GM21390 (cell line): ENCODE results near the gene LAMB1.
"Not testable (repeated sequence)": the region's sequence is repeated elsewhere in the genome, so short reads cannot be mapped to it uniquely, and the experiment has no call there.

Experiments
- ATAC-seq: cut with Tn5 transposase; IDR thresholded peaks from one replicate; pipeline ENCODE4 v1.9.1; 2021; ENCODE audit not compliant: unreplicated experiment

LAMB1 gene

DNA sequence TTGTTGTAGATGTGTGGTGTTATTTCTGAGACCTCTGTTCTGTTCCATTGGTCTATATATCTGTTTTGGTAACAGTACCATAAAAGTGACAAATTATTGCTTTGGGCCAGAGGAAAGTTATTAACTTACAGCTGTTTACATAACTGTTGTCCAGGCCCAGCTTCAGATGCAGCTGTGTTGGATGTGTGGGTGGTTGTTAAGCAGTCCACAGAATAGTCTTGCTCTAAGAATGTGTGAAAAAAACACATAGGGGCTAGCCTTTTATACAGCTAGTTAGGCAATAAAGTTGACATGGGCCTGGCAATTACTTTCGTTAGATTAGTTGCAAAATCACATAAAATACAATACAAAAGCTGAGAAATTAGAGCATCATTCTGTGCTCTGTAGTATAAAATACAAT lies 80.1 kb downstream of the LAMB1 start:
- no peak for ATAC-seq

DNA sequence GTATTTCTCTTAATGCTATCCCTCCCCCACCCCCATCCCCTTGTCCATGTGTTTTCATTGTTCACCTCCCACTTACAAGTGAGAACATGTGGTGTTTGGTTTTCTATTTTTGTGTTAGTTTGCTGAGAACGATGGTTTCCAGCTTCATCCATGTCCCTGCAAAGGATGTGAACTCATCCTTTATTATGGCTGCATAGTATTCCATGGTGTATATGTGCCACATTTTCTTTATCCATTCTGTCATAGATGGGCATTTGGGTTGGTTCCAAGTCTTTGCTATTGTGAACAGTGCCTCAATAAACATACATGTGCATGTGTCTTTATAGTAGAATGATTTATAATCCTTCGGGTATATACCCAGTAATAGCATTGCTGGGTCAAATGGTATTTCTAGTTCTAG lies 81.1 kb downstream of the LAMB1 start:
- ATAC-seq = not testable (repeated sequence)

DNA sequence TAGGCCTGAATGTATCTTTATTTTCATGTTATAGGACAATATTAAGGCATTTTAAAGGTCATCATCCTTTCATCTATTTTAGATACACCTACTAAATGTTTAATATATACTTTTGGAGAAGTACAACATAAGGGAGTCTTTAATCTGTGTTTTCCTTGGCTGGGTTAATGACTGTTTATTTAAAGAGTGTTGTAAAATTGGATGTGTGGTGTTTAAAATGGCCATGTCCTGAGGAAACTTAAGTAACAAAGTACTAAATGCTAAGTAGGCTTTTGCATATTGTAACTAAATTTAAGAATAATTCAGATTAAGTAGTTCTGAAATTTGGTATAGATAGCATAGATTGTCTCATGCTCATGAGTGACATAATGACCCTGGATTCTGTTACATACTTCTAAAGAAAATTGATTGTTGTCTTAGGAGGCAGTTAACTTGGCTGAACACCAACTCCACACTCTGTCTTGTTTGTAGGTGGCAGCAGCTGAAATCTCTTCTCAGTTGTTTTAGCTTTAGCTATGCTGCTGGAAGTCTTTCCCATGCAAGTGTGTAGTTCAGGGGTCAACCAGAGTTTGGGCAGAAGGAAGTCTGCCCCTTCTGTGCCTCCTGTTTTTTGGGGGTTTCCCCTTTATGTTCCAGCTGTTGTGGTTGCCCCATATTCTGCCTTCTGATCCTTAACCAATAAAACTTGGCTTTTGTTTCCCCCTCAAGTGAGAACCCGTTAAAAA lies 82.8 kb downstream of the LAMB1 start:
- ATAC-seq = no peak

DNA sequence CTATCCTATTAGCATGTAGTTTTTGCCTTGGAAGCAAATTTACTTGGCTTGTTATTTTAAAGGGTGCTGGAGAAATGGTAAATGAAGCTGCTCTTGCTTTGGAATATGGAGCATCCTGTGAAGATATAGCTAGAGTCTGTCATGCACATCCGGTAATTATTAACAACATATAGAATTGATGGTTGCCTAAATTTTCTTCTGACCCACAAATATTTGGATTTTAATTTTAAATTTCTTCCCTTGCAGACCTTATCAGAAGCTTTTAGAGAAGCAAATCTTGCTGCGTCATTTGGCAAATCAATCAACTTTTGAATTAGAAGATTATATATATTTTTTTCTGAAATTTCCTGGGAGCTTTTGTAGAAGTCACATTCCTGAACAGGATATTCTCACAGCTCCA lies 84.0 kb downstream of the LAMB1 start:
- ATAC-seq = no peak

DNA sequence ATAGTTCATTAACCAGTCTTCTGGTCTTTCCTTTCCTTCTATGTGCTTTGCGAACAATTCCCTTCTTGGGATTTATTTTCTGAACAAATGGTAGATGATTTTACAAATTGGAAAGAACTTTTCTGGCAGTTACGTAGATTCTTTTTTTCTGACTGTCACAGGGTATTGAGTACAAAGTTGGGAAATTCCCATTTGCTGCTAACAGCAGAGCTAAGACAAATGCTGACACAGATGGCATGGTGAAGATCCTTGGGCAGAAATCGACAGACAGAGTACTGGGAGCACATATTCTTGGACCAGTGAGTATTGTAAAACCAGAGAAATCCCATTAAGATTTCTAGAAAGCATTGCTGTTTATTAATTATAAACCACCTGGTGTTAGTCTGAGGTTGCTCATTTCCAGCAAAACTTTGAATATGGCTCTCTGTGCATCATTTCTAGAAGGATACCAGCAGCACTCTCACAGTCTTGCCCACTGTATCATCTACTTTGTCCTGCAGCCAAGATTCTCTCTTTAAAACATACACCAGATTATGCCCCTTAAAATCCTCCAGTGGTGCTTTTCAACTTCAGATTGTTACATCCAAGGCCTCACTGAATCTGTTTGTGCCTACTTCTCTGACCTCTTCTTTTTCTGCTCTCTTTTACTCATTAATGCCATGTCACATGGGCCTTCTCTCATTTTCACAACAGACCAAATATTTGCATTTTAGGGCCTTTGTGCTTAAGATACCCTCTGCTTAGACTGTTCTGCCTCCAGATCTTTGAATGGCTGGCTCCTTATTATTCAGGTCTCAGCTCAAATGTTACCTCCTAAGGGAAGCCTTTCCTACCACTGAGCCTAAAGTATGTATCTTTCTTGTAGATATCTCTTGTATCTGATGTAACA lies 85.0 kb downstream of the LAMB1 start:
- ATAC-seq = peak; percentile 87

DNA sequence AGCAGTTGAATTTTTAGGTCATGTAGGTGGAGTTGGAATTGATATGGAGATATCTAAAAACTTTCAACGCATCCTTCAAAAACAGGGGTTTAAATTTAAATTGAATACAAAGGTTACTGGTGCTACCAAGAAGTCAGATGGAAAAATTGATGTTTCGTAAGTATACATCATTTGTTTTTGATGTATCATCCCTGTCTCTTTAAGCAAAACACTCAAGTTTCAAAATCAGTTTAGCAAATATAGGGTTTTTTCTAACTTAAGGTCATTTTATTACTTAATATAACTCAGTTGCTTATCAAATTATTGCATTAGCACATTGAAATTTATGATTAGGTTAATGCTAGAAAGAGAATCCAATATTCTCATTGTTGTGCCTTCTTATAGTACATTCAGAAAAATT lies 87.4 kb downstream of the LAMB1 start:
- no peak for ATAC-seq

DNA sequence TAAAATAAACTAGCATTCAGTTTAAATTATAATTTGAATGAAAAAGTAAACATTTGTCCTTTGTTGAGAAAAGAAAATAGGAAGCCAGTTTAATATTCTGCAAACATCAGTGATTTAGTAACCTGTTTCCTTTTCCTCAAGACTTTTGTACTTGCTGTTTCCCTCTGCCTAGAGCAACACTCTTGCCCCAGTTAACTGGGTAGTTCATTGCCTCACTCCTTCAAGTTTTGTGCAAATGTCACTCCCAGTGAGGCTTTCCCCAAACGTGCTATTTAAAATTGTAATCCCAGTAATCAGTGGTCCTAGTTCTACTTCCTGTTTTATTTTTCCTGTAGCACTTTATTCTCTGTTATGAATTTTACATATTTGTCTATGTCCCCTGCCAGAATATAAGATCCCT lies 88.1 kb downstream of the LAMB1 start:
- no peak for ATAC-seq

DNA sequence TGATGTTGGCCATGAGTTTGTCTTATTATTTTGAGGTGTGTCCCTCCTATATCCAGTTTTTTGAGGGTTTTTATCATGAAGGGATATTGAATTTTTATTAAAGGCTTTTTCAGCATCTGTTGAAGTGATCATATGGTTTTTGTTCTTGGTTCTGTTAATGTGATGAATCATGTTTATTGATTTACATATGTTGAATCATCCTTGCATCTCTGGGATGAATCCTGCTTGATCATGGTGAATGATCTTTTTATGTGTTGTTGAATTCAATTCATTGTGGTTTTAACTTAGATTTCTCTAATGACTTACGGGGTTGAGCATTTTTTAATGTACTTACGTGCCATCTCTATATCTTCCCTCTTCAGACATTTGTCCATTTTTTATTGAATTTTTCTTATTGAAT lies 89.1 kb downstream of the LAMB1 start:
- ATAC-seq = no peak

DNA sequence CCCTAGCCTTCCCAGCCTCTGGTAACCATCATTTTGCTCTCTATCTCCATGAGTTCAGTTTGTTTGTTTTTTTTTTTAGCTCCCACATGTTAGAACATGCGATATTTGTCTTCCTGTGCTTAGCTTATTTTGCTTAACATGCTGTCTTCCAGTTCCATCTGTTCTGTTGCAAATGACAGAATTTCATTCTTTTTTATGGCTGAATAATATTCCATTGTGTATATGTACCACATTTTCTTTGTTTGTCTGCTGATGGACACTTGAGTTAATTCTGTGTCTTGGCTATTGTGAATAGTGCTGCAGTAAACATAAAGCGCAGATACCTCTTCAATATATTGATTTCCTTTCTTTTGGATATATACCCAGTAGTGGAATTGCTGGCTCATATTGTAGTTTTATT lies 91.0 kb downstream of the LAMB1 start:
- ATAC-seq = no peak

DNA sequence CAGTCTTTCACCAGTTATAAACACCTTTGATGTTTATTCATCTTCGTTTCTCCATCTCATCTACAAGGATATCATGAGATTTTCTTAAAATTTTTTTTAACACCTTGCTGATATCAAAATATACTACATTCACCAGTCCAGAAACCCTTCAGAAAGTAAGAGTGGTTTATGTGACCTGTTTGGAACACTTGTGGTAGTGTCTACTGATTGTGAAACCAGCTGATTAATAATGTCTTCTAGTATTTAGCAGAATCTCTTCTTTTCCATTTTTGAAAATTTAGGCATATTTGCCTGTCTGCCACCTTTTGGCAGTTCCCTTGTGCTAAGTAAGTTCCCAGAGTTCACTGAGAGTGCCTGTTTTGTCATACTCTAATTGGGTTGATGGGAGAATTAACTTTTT lies 93.5 kb downstream of the LAMB1 start:
- ATAC-seq = no peak

DNA sequence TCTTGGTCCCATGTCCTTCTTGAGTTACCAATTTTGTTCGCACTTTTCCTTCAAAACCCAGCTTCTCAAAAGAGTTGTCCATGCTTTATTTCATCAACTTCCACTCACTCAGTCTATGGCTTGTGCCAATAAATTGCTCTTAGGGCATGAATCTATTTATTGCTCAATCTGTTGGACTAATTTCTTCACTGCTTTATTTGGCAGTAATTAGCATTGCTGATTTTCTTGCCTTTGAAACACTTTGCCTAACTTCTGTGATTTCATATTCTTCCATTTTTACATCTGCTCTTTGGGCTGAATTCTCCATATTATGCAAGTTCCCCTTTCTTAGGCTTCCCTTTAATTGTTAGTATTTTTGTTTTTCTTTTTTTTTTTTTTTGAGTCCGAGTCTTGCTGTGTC lies 95.2 kb downstream of the LAMB1 start:
- no peak for ATAC-seq

DNA sequence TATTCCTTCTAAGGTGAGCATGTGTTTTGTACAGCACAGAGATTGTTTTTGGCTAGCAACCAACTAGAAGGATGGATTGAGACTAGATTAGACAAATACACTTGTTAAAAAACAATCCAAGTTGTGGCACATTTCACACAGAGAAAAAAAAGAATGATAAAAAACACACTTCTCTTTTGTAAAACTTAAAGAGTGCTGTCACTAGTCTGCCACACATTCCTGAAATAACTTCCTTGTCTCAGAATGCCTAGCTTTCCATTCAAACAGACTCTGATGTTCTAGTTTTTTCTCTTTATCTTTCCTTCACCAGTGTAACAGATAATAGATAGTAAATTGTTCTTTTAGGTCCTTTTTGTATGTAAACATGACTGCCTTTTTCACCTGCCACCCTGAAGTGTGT lies 100.6 kb downstream of the LAMB1 start:
- ATAC-seq = no peak

DNA sequence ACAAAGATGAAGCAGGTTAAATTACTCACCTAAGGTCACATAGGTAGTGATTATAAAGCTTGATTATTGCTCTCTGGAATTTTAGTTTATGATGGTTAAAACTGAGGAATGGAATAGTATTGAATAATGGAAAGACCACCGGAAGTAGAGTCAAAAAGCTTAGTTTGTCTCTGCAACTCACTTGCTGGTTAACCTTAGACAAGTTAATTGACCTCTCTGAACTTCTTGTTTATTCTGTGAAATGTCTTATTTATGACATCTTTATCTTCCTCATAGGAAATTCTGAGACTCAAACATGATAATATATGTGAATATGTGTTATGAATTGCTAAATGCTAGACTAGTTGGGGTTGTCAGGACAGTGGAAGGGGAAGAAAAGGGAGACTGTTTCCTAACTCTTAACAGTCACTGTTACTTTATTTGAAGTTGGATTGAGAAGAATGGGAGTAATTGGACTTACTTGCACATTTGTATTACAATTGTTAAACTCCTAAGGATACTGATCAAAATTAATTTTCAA lies 102.4 kb downstream of the LAMB1 start:
- ATAC-seq = no peak

DNA sequence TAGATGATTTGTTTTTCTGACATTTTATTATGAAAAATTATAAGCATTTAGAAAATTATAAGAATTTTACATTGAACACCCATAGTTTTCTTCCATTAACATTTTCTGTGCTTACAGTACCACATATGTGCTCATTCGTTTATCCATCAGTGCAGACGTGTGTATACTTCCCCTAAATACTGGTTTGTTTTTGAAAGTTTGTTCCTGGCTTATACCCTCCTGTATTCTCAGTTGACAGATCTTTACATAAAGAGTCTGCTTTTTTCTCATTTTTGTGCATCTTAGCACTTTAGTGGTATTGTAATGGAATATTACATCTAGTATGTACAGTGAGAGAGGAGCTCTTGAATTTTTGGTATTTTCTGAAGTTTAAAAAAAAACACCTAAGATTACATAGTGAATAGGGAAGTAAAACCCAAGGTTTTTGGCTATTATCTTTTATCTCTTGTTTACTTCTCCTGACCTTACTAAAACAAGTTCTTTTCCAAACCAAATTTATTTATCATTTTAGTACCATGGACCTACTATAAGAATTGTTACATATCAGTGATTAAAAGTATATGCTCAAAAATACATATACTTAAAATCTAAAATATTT lies 103.9 kb downstream of the LAMB1 start:
- ATAC-seq = no peak

DNA sequence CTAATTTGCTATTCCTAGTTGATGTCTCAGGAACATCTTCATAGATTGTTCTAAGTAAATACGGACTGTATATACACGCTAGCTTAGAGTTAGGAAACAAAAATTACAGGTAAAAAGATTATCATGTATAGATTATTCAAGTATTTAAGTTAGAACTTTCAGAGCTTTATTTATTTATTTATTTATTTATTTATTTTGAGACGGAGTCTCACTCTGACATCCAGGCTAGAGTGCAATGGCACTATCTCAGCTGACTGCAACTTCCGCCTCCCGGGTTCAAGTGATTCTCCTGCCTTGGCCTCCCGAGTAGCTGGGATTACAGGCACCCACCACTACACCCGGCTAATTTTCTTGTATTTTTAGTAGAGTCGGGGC lies 110.6 kb downstream of the LAMB1 start:
- ATAC-seq = not testable (repeated sequence)

DNA sequence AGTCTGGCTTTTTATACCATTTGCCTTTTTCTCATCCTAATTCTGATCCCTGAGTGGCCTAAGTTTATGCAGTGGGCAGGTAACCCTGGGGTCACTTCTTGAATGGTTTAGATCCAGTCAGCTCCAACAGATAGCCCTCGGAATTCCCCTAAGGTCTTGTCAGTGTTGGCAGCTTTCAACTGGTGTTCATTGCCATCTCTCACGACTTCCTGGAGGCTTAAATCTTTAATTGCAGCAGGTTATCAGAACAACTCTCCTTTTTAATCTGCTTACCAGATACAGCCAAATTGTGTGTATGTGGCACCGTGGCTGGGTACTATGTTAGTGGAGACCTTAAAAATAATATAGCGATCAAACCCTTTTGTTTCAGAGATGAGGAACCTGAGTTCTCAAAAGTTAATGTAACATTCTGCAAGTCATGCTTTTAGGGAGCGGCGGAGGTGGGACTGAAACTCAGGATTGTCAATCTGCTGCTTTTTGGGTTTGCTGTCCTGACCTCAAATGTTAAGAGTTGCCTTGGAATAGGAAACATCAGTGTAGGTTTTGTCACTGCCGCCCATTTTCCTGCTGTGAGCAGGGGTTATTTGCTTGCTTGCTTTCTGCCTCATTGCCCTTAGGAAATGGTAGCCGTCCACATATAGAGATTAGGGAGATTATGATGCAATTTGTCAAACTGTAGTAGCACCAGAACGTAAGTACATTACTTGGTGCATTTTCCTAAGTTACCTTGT lies 111.2 kb downstream of the LAMB1 start:
- ATAC-seq = peak; percentile 11

DNA sequence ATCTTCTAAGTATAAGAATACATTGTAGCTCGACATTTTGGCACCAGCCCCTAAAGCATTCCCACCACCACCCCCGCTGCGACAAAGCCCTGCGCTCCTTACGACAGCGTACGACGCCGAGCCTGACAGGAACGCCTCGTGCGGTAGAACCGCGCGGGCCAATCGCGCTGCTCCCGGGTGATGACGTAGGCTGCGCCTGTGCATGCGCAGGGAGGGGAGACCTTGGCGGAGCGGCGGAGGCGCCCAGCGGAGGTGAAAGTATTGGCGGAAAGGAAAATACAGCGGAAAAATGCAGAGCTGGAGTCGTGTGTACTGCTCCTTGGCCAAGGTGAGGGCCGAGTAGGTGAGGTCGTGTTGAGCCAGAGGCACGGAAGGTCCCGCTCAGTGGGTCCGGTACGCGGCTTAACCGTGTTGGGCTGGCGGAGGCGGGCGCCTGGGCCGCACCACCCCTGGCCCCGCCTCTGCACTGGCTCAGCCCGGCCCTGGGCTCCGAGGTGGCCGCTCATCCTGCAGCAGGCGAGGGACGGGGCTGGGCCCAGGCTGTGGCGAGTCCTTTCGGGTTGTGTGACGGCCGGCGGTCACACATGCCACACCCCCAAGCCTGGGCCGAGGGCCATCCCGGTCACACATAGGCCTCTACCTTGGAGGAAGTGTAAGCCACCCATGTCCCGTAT lies 111.9 kb downstream of the LAMB1 start, which contains the start of gene DLD:
Gene DLD (plus strand): TSS at position 222 of the 674 bp plus-strand sequence. CDS start 68 bp downstream, at position 290.
- ATAC-seq = peak; percentile 99

DNA sequence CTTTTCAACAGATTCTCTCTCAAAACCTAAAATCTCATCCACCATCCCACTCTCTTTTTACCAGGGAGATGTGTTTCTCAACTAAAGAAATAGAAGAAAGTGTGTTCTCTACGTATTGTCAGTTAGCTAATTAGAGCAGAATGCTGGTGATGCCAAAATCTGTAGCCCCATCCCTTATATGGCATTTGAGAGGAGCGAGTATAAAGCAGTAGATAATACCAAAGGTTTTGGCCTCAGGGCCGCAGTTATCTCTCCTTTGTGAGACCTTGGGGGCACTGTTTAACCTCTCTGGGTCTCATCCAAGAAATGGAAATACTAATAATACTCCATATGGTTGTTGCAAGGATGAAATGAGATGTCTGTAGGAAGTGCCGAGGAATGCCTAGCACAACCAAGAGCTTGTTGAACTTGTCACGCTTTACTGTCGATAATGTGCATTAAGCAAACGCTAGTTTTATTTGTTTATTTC lies 112.4 kb downstream of the LAMB1 start:
- ATAC-seq = peak; percentile 9

DNA sequence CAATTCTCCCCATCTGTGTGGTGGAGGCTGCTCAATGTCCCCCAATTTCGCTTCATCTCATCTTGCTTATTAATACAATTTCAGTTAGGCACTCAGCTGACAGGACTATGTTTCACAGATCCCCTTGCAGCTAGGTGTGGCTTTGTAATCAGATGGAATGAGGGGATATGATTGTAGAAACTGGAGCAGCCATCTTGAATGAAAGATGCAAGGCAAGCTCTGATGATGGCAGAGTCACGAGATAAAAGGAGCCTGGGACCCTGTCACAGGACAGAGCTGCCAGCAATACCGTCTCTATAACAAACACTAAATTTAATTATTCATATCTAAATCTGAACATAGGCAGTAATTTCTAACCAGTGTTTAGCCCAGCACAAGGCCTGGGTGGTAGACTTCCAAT lies 113.0 kb downstream of the LAMB1 start:
- ATAC-seq = no peak

DNA sequence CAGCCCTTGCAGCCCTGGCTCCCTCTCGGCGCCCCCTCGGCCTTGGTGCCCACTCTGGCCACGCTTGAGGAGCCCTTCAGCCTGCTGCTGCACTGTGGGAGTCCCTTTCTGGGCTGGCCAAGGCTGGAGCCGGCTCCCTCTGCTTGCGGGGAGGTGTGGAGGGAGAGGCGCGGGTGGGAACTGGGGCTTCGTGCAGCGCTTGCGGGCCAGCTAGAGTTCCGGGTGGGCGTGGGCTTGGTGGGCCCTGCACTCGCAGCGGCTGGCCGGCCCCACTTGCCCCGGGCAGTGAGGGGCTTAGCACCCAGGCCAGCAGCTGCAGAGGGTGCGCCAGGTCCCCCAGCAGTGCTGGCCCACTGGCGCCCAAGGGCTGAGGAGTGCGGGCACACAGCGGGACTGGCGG lies 115.1 kb downstream of the LAMB1 start:
- ATAC-seq = not testable (repeated sequence)
